ENCODE measurements around the gene AP3B1.
"Not testable (repeated sequence)": the region's sequence is repeated elsewhere in the genome, so short reads cannot be mapped to it uniquely, and the experiment has no call there.

The AP3B1 gene

GRCh38 chr5:78215972-78216371 lies 78.5 kb downstream of the AP3B1 start:
- DNase-seq (ENCODE audit: low read depth): no peak
- no peak for TF ChIP-seq CTCF (IDR thresholded peaks at IDR 0.05; ENCODE audit: low read depth, low read length, missing control alignments)

GRCh38 chr5:78215565-78215964 lies 78.9 kb downstream of the AP3B1 start:
- no peak for DNase-seq (ENCODE audit: low read depth)
- TF ChIP-seq CTCF (IDR thresholded peaks at IDR 0.05; ENCODE audit: low read depth, low read length, missing control alignments): no peak
- no peak overlapping the region for H3K4me3 ChIP-seq (ENCODE audit: low read depth, low read length)

More at GRCh38 chr5:78215972-78216371, 78.5 kb downstream of the AP3B1 start:
- H3K4me3 ChIP-seq (ENCODE audit: low read depth, low read length): no peak overlapping the region

DNA sequence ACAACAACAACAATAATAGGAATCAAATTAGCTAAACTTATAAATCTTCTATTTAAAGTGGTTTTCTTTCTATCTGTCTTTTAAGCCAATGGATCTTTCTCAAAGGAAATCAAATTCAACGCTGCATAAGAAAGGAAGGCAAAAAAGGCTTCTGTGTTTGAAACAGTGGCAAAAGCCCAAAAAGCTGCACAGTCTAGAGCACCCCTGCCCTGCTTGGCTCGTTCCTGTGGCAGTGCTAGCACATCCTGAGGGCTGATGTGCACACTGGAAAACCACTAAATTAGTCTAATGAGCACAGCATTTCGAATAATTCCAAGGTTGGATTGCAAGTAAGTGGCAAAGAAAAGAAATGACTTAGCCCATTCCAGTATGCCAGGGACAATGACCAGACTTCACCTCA lies 80.7 kb downstream of the AP3B1 start:
- H3K4me3 ChIP-seq (ENCODE audit: low read depth, low read length): no peak overlapping the region
- TF ChIP-seq CTCF (IDR thresholded peaks at IDR 0.05; ENCODE audit: low read depth, low read length, missing control alignments): no peak
- DNase-seq (ENCODE audit: low read depth): no peak

DNA sequence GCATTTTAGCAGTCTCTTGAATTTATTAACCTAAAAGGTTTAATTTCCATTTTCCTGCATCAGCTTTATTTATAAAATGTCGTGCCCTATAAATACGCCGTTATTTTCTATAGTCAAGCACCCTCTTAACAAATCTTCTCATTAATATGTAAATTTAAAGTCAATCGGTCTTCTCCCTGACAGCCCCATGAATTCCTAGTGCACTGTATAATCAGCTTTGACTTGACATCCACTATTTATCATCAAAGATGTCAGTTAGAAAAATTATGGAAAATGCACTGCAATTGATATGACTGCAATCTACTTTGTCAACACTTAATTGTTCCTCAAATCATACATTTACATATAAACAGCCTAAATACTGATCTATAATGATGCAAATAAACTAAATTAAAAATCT lies 83.4 kb downstream of the AP3B1 start:
- no peak for TF ChIP-seq CTCF (IDR thresholded peaks at IDR 0.05; ENCODE audit: low read depth, low read length, missing control alignments)
- DNase-seq (ENCODE audit: low read depth): no peak
- no peak overlapping the region for H3K4me3 ChIP-seq (ENCODE audit: low read depth, low read length)

GRCh38 chr5:78204241-78204640 lies 90.3 kb downstream of the AP3B1 start:
- H3K4me3 ChIP-seq (ENCODE audit: low read depth, low read length): no peak overlapping the region
- no peak for TF ChIP-seq CTCF (IDR thresholded peaks at IDR 0.05; ENCODE audit: low read depth, low read length, missing control alignments)
- no peak for DNase-seq (ENCODE audit: low read depth)

DNA sequence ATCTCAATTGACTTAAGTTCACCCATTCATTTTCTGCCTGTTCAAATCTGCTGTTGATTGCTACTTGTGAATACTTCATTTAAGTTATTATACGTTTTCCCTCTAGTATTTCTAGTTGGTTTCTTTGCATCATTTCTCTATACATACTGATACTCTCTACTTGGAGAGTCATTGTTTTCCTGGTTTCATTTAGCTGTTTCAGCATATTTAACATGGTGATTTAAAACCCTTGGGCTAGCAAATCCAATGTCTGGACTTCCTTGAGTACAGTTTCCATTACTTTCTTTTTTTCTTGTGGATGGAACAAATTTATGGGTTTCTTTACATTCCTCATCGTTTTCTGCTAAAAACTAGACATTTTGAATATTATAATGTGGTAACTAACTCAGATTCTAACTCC lies 90.7 kb downstream of the AP3B1 start:
- no peak overlapping the region for H3K4me3 ChIP-seq (ENCODE audit: low read depth, low read length)
- no peak for DNase-seq (ENCODE audit: low read depth)
- no peak for TF ChIP-seq CTCF (IDR thresholded peaks at IDR 0.05; ENCODE audit: low read depth, low read length, missing control alignments)

GRCh38 chr5:78190402-78190801 lies 104.1 kb downstream of the AP3B1 start:
- no peak overlapping the region for H3K4me3 ChIP-seq (ENCODE audit: low read depth, low read length)
- DNase-seq (ENCODE audit: low read depth): no peak
- TF ChIP-seq CTCF (IDR thresholded peaks at IDR 0.05; ENCODE audit: low read depth, low read length, missing control alignments): no peak

- not testable (repeated sequence) for H3K4me3 ChIP-seq (ENCODE audit: low read depth, low read length); DNase-seq (ENCODE audit: low read depth)
Measured at GRCh38 chr5:78188681-78189080, 105.8 kb downstream of the AP3B1 start.
